GM23248 (cell line): ENCODE measurements around the gene BCAP31.

ENCODE experiments used
- EZH2 ChIP-seq: fragments of 200-600 bp; sonication (generic); IDR thresholded peaks from 2 replicates; pipeline ENCODE4 v1.6.1; 2018; ENCODE audit warnings: antibody characterized with exemption, mild to moderate bottlenecking; ENCODE audit not compliant: insufficient read depth, poor library complexity, severe bottlenecking
- EZH2phosphoT487 ChIP-seq: fragments of 200-600 bp; sonication (generic); IDR thresholded peaks from 2 replicates; pipeline ENCODE4 v1.6.1; 2018; ENCODE audit warnings: antibody characterized with exemption, moderate library complexity, mild to moderate bottlenecking, low read depth; ENCODE audit not compliant: insufficient read depth

- TF ChIP-seq EZH2: no peak
- TF ChIP-seq EZH2phosphoT487: no peak
Measured at GRCh38 chrX:153694687-153695270, 29.4 kb downstream of the BCAP31 start.
